ENCODE data around the gene RBMY1E. TPM values are rescaled to one million over a fixed set of nuclear protein-coding genes. Genes with fewer than 3 reads are reported as not detected.
"Not testable (repeated sequence)": the region's sequence is repeated elsewhere in the genome, so short reads cannot be mapped to it uniquely, and the experiment has no call there.

The RBMY1E gene
- not detected in 2 replicates for total RNA-seq

GRCh38 chrY:21917932-21918331 lies at the start of gene RBMY1E:
Gene RBMY1E, minus strand, starts transcription at chrY:21918032. Its CDS starts 1,978 bp downstream, at chrY:21916054.
- H3K4me3 ChIP-seq (ENCODE audit: low read depth, low read length); DNase-seq (ENCODE audit: low read depth); H3K27me3 ChIP-seq (ENCODE audit: control insufficient read depth, insufficient read depth, low read length); H3K36me3 ChIP-seq (ENCODE audit: control insufficient read depth, insufficient read depth, low read length): not testable (repeated sequence)

- not testable (repeated sequence) for H3K36me3 ChIP-seq (ENCODE audit: control insufficient read depth, insufficient read depth, low read length); H3K27me3 ChIP-seq (ENCODE audit: control insufficient read depth, insufficient read depth, low read length); H3K4me3 ChIP-seq (ENCODE audit: low read depth, low read length); DNase-seq (ENCODE audit: low read depth)
These were observed 23.4 kb downstream of the RBMY1E start, which contains the start of gene RBMY1D for GRCh38 chrY:21894426-21894825. Gene RBMY1D, minus strand, starts transcription at chrY:21894526. Its CDS starts 2,013 bp downstream, at chrY:21892513.

DNA sequence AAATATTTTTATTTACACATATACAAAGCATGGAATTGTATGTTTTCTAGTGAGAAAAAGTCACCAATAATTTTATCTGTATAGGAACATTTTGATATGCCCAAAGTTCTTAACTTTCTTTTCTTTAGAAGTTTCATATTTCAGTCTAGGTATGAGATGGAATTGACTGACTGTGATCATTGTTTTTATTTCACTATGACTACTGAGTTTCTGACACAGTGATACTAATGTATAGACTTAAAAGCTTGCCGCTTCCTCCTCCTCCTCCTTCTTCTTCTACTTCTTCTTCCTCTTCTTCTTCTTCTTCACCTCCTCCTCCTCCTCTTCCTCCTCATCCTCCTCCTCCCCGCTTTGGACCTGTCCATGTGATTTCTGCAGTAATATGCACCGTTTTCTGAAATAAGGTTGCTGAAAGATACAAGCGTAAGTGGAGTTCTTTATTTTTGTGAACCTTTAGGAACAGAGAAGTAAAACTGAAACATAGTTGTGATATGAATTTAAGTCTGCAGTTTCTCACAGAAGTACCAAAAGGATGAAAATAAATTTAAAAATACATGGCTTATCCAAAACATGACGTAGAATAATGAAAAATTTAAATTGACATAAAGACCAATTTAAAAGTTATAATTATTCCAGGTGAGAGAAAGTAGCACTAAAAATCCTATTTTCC lies 48.3 kb downstream of the RBMY1E start:
- not testable (repeated sequence) for DNase-seq (ENCODE audit: low read depth)

More for the DNA sequence above, 48.3 kb downstream of the RBMY1E start:
- H3K27me3 ChIP-seq (ENCODE audit: control insufficient read depth, insufficient read depth, low read length); H3K36me3 ChIP-seq (ENCODE audit: control insufficient read depth, insufficient read depth, low read length); H3K4me3 ChIP-seq (ENCODE audit: low read depth, low read length): not testable (repeated sequence)

Other genes with a start within 250 kb of the RBMY1E start
- gene RBMY1D, start 23.5 kb downstream of the RBMY1E start, total RNA-seq: not detected in 2 replicates

All from kidney epithelial cell (primary cell).